Tibial nerve (tissue), 4 donors: Measurements from ENCODE around the gene TAOK1. TPM values are rescaled to one million over a fixed set of nuclear protein-coding genes. Genes with fewer than 3 reads are reported as not detected.
"Not testable (repeated sequence)": the region's sequence is repeated elsewhere in the genome, so short reads cannot be mapped to it uniquely, and the experiment has no call there.

Experiments
- DNase-seq, 2 donors: peaks; one replicate each; pipeline ENCODE4 v3.0.0-alpha.2; 2019; ENCODE audit warnings: low spot score in 2 of 2
- H3K27ac ChIP-seq, 4 donors: fragments of 200-600 bp; sonication (generic) in 3 of 4; one replicate each; pipeline ENCODE4 v1.5.1; 2017 to 2019; ENCODE audit warnings: mild to moderate bottlenecking in 1 of 4
- H3K27me3 ChIP-seq, 2 donors: fragments of 200-600 bp; sonication (generic) in 1 of 2; one replicate each; pipeline versions ENCODE4 v1.5.1 to v1.6.0; 2017 to 2019
- H3K36me3 ChIP-seq, 3 donors: fragments of 200-600 bp; sonication (generic); one replicate each; pipeline ENCODE4 v1.5.1; 2018 to 2019
- H3K4me1 ChIP-seq, 4 donors: fragments of 200-600 bp; sonication (generic) in 3 of 4; one replicate each; pipeline ENCODE4 v1.5.1; 2017 to 2019
- H3K4me3 ChIP-seq, 4 donors: fragments of 200-600 bp; sonication (generic) in 3 of 4; one replicate each; pipeline ENCODE4 v1.5.1; 2017 to 2019; ENCODE audit warnings: mild to moderate bottlenecking in 1 of 4, moderate library complexity in 1 of 4
- H3K9me3 ChIP-seq, 4 donors: fragments of 200-600 bp; sonication (generic) in 3 of 4; one replicate each; pipeline ENCODE4 v1.5.1; 2017 to 2019
- CTCF ChIP-seq, 5 experiments: fragments of 200-600 bp in 3 of 5; fragments of 450-650 bp in 2 of 5; sonication (generic) in 3 of 5; IDR thresholded peaks; one replicate each; pipeline ENCODE4 v1.5.1; 2016 to 2019; ENCODE audit warnings: antibody characterized with exemption in 5 of 5, mild to moderate bottlenecking in 3 of 5, moderate library complexity in 2 of 5
- EP300 ChIP-seq, 2 donors: sonication (generic); formaldehyde crosslinking; IDR thresholded peaks; one replicate each; pipeline ENCODE4 v1.6.1; 2017; ENCODE audit warnings: antibody characterized with exemption in 2 of 2, mild to moderate bottlenecking in 1 of 2
- POLR2A ChIP-seq, 2 donors: fragments of 450-650 bp; IDR thresholded peaks; one replicate each; pipeline ENCODE4 v1.6.1; 2017; ENCODE audit warnings: antibody characterized with exemption in 2 of 2, mild to moderate bottlenecking in 2 of 2, moderate library complexity in 2 of 2
- WGBS, 2 donors: methylation state at CpG; one replicate each; pipeline ENCODE4 v1.1.5; 2018; 5-methylcytosine and 5-hydroxymethylcytosine counted together
- total RNA-seq, 4 donors: library from RNA; depleted of rRNA; stranded (reverse); fragments of >200 nt; gene quantifications; one replicate each; pipeline ENCODE4 v1.1.0, GENCODE V29; 2016

TAOK1 gene
- total RNA-seq, 4 donors from 2014 or later, result 63.0 to 86.1 (median 73.7) TPM

GRCh38 chr17:29557739-29558116 lies 167.6 kb downstream of the TAOK1 start:
- Histone ChIP-seq H3K36me3 (peaks cover 4 to 38% (median 6%) of the 10 kb centered on the region in 3 donors), H3K9me3 (no peaks in the 10 kb centered on the region), H3K4me1 (peaks cover 0 to 10% (median 5%) of the 10 kb centered on the region in 4 donors), H3K27ac (no peak overlapping the region), H3K4me3 (no peak overlapping the region), H3K27me3 (no peaks in the 10 kb centered on the region)
- no peak for DNase-seq
- no peak for TF ChIP-seq POLR2A (IDR thresholded peaks at IDR 0.05)
- no peak for TF ChIP-seq CTCF (IDR thresholded peaks at IDR 0.05)
- no peak for TF ChIP-seq EP300 (IDR thresholded peaks at IDR 0.05)

GRCh38 chr17:29558139-29558538 lies 168.0 kb downstream of the TAOK1 start:
- H3K27me3 ChIP-seq, H3K4me3 ChIP-seq, DNase-seq, H3K9me3 ChIP-seq, H3K27ac ChIP-seq: not testable (repeated sequence)
- Histone ChIP-seq H3K4me1 (peaks cover 0 to 14% (median 5%) of the 10 kb centered on the region in 4 donors), H3K36me3 (peaks cover 4 to 42% (median 6%) of the 10 kb centered on the region in 3 donors)
- WGBS, 2 donors, result 92 to 96% methylated on average over 5 of the region's 5 CpGs

- no peak overlapping the region for H3K4me3 ChIP-seq
- peaks cover 4 to 42% (median 6%) of the 10 kb centered on the region in 3 donors for H3K36me3 ChIP-seq
- H3K4me1 ChIP-seq, result peaks cover 0 to 27% (median 12%) of the 10 kb centered on the region in 4 donors
- DNase-seq, result no peak
- TF ChIP-seq CTCF (IDR thresholded peaks at IDR 0.05) (no peak), EP300 (IDR thresholded peaks at IDR 0.05) (no peak), POLR2A (IDR thresholded peaks at IDR 0.05) (no peak)
- peak overlapping the region in 1 of 4 donors; percentile 59 for H3K27ac ChIP-seq
- no peaks in the 10 kb centered on the region for H3K27me3 ChIP-seq
- 88 to 98% methylated on average over 2 of the region's 2 CpGs for WGBS, 2 donors
- H3K9me3 ChIP-seq, result no peaks in the 10 kb centered on the region
These were observed 169.5 kb downstream of the TAOK1 start for GRCh38 chr17:29559640-29560039.

- Histone ChIP-seq H3K36me3 (peaks cover 4 to 42% (median 6%) of the 10 kb centered on the region in 3 donors), H3K4me3 (no peak overlapping the region), H3K4me1 (peaks cover 0 to 33% (median 18%) of the 10 kb centered on the region in 4 donors), H3K27ac (peak overlapping the region in 3 of 4 donors; percentile 30 to 59 (median 48)), H3K27me3 (no peaks in the 10 kb centered on the region), H3K9me3 (no peaks in the 10 kb centered on the region)
- TF ChIP-seq POLR2A (IDR thresholded peaks at IDR 0.05), result no peak
- TF ChIP-seq EP300 (IDR thresholded peaks at IDR 0.05), result no peak
- TF ChIP-seq CTCF (IDR thresholded peaks at IDR 0.05), result no peak
- no peak for DNase-seq
- WGBS, 2 donors, result 61 to 75% methylated on average over 6 of the region's 6 CpGs
These were observed 170.2 kb downstream of the TAOK1 start for GRCh38 chr17:29560316-29560715.

- 74 to 81% methylated on average over 14 to 17 of the region's 17 CpGs for WGBS, 2 donors
- TF ChIP-seq CTCF (IDR thresholded peaks at IDR 0.05) (no peak), POLR2A (IDR thresholded peaks at IDR 0.05) (no peak), EP300 (IDR thresholded peaks at IDR 0.05) (peak in 1 of 2 donors; percentile 19)
- Histone ChIP-seq H3K9me3 (no peaks in the 10 kb centered on the region), H3K27ac (peak overlapping the region in 2 of 4 donors; percentile 30 to 37), H3K4me1 (peaks cover 0 to 41% (median 23%) of the 10 kb centered on the region in 4 donors), H3K4me3 (no peak overlapping the region), H3K36me3 (peaks cover 4 to 42% (median 6%) of the 10 kb centered on the region in 3 donors), H3K27me3 (no peaks in the 10 kb centered on the region)
- DNase-seq, result no peak
These were observed 171.7 kb downstream of the TAOK1 start for GRCh38 chr17:29561554-29562517.
